Loucy (cell line): ENCODE results near the gene VPS45.
"Not testable (repeated sequence)": the region's sequence is repeated elsewhere in the genome, so short reads cannot be mapped to it uniquely, and the experiment has no call there.

Experiments
- H2AFZ ChIP-seq: fragments of 200-600 bp; sonication (generic); 2 replicates; pipeline ENCODE4 v1.6.0; 2016; ENCODE audit warnings: antibody characterized with exemption, mild to moderate bottlenecking, low read length, moderate library complexity
- H3F3A ChIP-seq: fragments of 200-600 bp; 2 replicates; pipeline ENCODE4 v1.6.0; 2016; ENCODE audit warnings: antibody characterized with exemption, low read depth, mild to moderate bottlenecking
- H3K27me3 ChIP-seq: fragments of 200-600 bp; sonication (generic); 2 replicates; pipeline ENCODE4 v1.6.1; 2014; ENCODE audit warnings: low read length, mild to moderate bottlenecking; ENCODE audit not compliant: insufficient read depth, poor library complexity, severe bottlenecking
- H3K36me3 ChIP-seq: fragments of 200-600 bp; sonication (generic); 2 replicates; pipeline ENCODE4 v1.6.1; 2016; ENCODE audit warnings: low read length; ENCODE audit not compliant: insufficient read depth
- H3K4me1 ChIP-seq: fragments of 200-600 bp; sonication (generic); 2 replicates; pipeline ENCODE4 v1.5.1; 2014; ENCODE audit warnings: low read length, mild to moderate bottlenecking; ENCODE audit not compliant: insufficient read depth, poor library complexity, severe bottlenecking
- H3K4me2 ChIP-seq: fragments of 200-600 bp; sonication (generic); 2 replicates; pipeline ENCODE4 v1.6.0; 2014; ENCODE audit warnings: antibody characterized with exemption, low read length, low read depth, mild to moderate bottlenecking; ENCODE audit not compliant: poor library complexity, severe bottlenecking
- H3K4me3 ChIP-seq: fragments of 200-600 bp; sonication (generic); 2 replicates; pipeline ENCODE4 v1.5.1; 2014; ENCODE audit warnings: low read length, mild to moderate bottlenecking, mixed read lengths; ENCODE audit not compliant: poor library complexity, severe bottlenecking
- H3K79me2 ChIP-seq: fragments of 200-600 bp; sonication (generic); 2 replicates; pipeline ENCODE4 v1.6.1; 2014; ENCODE audit warnings: low read length; ENCODE audit not compliant: insufficient read depth
- H3K9ac ChIP-seq: fragments of 200-600 bp; sonication (generic); 2 replicates; pipeline ENCODE4 v1.6.0; 2014; ENCODE audit warnings: mild to moderate bottlenecking, low read depth, low read length, moderate library complexity; ENCODE audit not compliant: poor library complexity, severe bottlenecking
- H3K9me2 ChIP-seq: fragments of 200-600 bp; sonication (generic); replicated peaks from 2 replicates; pipeline ENCODE4 v1.6.1; 2016; ENCODE audit warnings: low read depth, low read length, mixed read lengths
- H3K9me3 ChIP-seq: fragments of 200-600 bp; sonication (generic); 2 replicates; pipeline ENCODE4 v1.6.1; 2014; ENCODE audit warnings: mild to moderate bottlenecking, antibody characterized with exemption, low read length, low read depth; ENCODE audit not compliant: insufficient read depth
- H4K20me1 ChIP-seq: fragments of 200-600 bp; sonication (generic); 2 replicates; pipeline ENCODE4 v1.6.0; 2014; ENCODE audit warnings: antibody characterized with exemption, low read length, mild to moderate bottlenecking; ENCODE audit not compliant: insufficient read depth, poor library complexity, severe bottlenecking
- EZH2phosphoT487 ChIP-seq: fragments of 200-600 bp; IDR thresholded peaks from 2 replicates; pipeline ENCODE4 v1.6.1; 2018; ENCODE audit warnings: antibody characterized with exemption, mild to moderate bottlenecking, moderate library complexity, borderline replicate concordance
- TF ChIP-seq, protein P1 (sequence below): fragments of 200-600 bp; sonication (generic); conservative IDR thresholded peaks from 2 replicates; pipeline ENCODE4 v1.5.1; 2014; ENCODE audit warnings: mild to moderate bottlenecking, antibody characterized with exemption, low read length

Gene VPS45

GRCh38 chr1:150127868-150128267 lies 60.3 kb downstream of the VPS45 start:
- Histone ChIP-seq H2AFZ (no peak overlapping the region), H3K4me1 (no peaks in the 10 kb centered on the region), H3K4me3 (no peak overlapping the region), H3K9me3 (no peaks in the 10 kb centered on the region), H3K9me2 (no peaks in the 10 kb centered on the region), H3K9ac (no peak overlapping the region), H3F3A (no peaks in the 10 kb centered on the region), H4K20me1 (no peaks in the 10 kb centered on the region), H3K79me2 (no peaks in the 10 kb centered on the region), H3K27me3 (no peaks in the 10 kb centered on the region), H3K36me3 (no peaks in the 10 kb centered on the region), H3K4me2 (no peak overlapping the region)
- no peak for TF ChIP-seq EZH2phosphoT487
- TF ChIP-seq, protein P1, sequence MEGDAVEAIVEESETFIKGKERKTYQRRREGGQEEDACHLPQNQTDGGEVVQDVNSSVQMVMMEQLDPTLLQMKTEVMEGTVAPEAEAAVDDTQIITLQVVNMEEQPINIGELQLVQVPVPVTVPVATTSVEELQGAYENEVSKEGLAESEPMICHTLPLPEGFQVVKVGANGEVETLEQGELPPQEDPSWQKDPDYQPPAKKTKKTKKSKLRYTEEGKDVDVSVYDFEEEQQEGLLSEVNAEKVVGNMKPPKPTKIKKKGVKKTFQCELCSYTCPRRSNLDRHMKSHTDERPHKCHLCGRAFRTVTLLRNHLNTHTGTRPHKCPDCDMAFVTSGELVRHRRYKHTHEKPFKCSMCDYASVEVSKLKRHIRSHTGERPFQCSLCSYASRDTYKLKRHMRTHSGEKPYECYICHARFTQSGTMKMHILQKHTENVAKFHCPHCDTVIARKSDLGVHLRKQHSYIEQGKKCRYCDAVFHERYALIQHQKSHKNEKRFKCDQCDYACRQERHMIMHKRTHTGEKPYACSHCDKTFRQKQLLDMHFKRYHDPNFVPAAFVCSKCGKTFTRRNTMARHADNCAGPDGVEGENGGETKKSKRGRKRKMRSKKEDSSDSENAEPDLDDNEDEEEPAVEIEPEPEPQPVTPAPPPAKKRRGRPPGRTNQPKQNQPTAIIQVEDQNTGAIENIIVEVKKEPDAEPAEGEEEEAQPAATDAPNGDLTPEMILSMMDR, result no peak

- Histone ChIP-seq H3K27me3 (no peaks in the 10 kb centered on the region), H3K9ac (no peak overlapping the region), H3K79me2 (no peaks in the 10 kb centered on the region), H2AFZ (no peak overlapping the region), H3F3A (no peaks in the 10 kb centered on the region), H3K4me2 (no peak overlapping the region), H3K9me2 (no peaks in the 10 kb centered on the region), H3K9me3 (no peaks in the 10 kb centered on the region), H3K4me3 (no peak overlapping the region), H3K36me3 (no peaks in the 10 kb centered on the region), H3K4me1 (no peaks in the 10 kb centered on the region), H4K20me1 (no peaks in the 10 kb centered on the region)
- TF ChIP-seq, protein P1, result no peak
- no peak for TF ChIP-seq EZH2phosphoT487
Observed at GRCh38 chr1:150132372-150132771, 64.8 kb downstream of the VPS45 start.

DNA sequence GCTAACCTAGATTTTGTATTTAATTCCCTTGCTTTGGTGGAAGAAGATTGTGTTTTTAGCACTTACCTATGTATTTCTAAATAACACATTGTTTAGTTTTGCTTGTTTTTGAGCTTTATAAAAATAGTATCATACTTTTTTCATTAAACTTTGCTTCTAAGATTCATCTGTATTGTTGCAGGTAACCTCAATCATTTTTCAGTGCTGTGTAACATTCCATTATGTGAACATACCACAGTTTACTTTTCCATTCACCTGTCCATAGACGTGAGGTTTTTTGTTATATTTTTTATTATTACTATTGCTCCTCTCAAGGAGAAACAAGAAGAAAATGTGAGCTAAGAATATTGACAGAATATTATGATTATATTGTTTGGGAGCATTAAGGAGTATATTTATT lies 67.0 kb downstream of the VPS45 start:
- H2AFZ ChIP-seq, result no peak overlapping the region
- no peaks in the 10 kb centered on the region for H3K9me2 ChIP-seq
- no peaks in the 10 kb centered on the region for H3K36me3 ChIP-seq
- no peaks in the 10 kb centered on the region for H3F3A ChIP-seq
- TF ChIP-seq, protein P1, result no peak
- no peak for TF ChIP-seq EZH2phosphoT487
- H4K20me1 ChIP-seq, result no peaks in the 10 kb centered on the region
- no peaks in the 10 kb centered on the region for H3K79me2 ChIP-seq
- H3K4me3 ChIP-seq, result no peak overlapping the region
- H3K9me3 ChIP-seq, result no peaks in the 10 kb centered on the region
- no peak overlapping the region for H3K9ac ChIP-seq
- no peak overlapping the region for H3K4me2 ChIP-seq
- no peaks in the 10 kb centered on the region for H3K4me1 ChIP-seq
- H3K27me3 ChIP-seq, result no peaks in the 10 kb centered on the region

DNA sequence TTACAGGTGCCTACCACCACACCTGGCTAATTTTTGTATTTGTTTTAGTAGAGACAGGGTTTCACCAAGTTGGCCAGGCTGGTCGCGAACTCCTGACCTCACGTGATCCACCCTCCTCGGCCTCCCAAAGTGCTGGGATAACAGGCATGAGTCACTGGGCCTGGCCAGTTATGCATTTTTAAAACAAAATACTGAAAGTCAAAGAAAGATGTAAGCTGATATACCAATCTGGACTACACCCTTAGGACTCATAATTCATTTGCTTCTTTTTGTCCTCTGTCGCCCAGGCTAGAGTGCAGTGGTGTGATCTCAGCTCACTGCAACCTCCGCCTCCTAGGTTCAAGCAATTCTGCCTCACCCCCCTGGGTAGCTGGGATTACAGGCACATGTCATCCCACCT lies 67.8 kb downstream of the VPS45 start:
- not testable (repeated sequence) for H3K4me1 ChIP-seq, H3K4me2 ChIP-seq, H3F3A ChIP-seq, H3K36me3 ChIP-seq, H4K20me1 ChIP-seq, H3K9me2 ChIP-seq, H3K27me3 ChIP-seq, H2AFZ ChIP-seq, H3K9me3 ChIP-seq, H3K4me3 ChIP-seq, H3K9ac ChIP-seq, H3K79me2 ChIP-seq
